ENCODE measurements around the gene CRISPLD2.

CRISPLD2 gene

GRCh38 chr16:84943620-84944019 lies 123.8 kb downstream of the CRISPLD2 start:
- TF ChIP-seq GATA2 (IDR thresholded peaks at IDR 0.05; ENCODE audit: low read depth, low read length) (no peak), GATA3 (IDR thresholded peaks at IDR 0.05; ENCODE audit: low read depth, low read length) (no peak)

DNA sequence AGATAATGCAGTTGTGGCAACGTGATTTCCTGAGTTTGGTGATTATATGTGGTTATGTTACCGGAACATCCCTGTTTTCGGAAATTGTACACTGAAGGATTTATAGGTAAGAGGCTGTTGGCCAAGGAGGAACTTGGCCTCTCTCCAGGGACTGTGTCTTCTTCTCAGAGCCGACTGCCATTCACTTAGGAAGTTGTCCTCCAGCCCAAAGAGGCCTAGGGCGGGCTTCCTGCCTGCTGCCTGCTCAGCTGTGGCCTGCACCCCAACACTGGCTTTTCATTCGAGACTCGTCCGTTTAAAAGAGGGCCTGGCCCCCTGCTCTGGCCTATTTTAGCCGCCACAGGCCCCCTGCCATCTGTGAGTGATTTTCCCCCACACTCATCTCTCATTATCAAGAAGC lies 127.2 kb downstream of the CRISPLD2 start:
- TF ChIP-seq GATA3 (IDR thresholded peaks at IDR 0.05; ENCODE audit: low read depth, low read length) (no peak), GATA2 (IDR thresholded peaks at IDR 0.05; ENCODE audit: low read depth, low read length) (no peak)

DNA sequence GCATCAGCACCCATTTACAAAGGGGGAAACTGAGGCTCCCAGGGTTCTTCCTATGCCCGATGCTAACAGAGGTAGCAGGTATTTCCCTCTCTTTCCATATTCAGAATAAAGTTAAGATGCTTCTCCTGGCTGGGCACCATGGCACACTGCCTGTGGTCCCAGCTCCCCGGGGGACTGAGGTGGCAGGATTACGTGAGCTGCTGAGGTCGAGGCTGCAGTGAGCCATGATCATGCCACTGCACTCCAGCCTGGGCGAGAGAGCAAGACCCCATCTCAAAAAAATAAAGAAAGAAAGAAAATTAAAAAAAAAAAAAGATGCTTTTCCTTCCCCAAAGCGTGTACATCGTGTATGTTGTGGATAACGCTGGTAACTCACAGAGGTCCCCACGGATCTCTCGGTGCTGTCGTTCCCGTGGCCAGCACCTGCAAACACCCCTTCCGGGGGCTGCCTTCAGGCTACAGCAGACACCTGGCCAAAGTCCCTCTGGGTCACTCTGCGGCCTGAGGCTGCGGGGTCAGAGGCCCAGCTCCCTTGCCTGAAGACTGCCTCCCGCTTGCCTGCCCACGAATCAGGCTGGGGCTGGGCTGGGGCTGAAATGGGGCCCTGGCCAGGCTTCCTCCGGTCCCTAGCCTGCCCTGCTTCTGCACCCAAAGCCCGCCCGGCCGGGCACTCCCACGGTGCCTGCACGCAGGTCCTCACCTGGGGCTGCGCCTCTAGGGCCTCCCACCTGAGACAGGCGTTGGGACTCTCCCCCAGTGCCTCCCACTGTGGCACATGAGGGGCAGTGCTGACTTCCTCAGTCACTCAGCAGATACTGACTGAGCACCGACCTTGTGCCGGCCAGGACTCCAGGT lies 128.4 kb downstream of the CRISPLD2 start:
- no peak for TF ChIP-seq GATA2 (IDR thresholded peaks at IDR 0.05; ENCODE audit: low read depth, low read length)
- no peak for TF ChIP-seq GATA3 (IDR thresholded peaks at IDR 0.05; ENCODE audit: low read depth, low read length)

GRCh38 chr16:84948851-84949610 lies 129.2 kb downstream of the CRISPLD2 start:
- TF ChIP-seq GATA2 (IDR thresholded peaks at IDR 0.05; ENCODE audit: low read depth, low read length) (no peak), GATA3 (IDR thresholded peaks at IDR 0.05; ENCODE audit: low read depth, low read length) (no peak)

DNA sequence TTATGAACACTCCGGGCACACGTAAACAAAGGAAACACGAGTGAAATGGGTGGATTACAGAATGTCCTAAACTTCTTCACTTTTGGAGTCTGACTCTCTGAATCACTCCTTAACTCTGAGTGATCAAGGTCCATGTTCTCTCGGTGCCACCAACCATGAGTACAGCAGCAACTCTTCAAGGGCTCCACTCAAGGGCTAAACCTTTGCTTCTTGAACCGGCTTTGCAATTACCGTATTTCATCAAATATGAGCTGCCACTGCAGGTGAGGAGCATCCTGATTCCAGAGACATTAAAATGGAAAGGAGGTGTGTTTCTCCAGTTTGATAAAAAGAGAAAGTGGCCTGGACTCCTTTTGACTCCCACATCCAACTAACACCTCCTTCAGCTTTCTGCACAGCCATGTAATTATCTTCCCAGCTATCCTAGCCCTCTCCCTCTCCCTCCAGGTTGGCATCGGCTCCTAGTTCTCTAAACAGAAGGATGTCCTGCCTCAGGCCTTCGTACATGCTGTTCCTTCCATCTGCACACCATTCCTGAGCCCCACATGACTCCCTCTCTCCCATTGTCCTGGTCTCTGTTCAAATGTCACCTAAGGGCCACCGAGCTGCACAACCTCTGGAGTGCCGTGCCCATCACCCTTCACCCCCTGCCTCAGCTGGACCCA lies 130.1 kb downstream of the CRISPLD2 start:
- TF ChIP-seq GATA2 (IDR thresholded peaks at IDR 0.05; ENCODE audit: low read depth, low read length) (no peak), GATA3 (IDR thresholded peaks at IDR 0.05; ENCODE audit: low read depth, low read length) (no peak)

DNA sequence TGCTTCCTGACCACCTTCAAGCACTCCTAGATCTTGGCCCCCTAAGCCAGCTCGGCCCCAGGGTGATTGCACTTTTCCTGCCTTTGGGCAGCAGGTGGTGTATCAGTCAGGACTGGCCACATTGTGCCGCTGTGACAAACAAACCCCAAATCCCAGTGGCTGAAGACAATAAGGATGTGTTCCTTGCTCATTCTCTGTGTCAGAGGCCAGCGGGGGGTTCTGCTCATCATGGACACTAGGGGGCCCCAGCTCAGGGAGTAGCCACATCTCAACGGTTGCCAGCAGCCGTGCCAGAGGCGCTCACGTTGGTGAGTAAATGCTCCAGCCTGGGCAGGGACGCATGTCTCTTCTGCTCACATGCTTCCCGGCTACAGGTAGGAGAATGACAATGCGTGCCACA lies 131.1 kb downstream of the CRISPLD2 start:
- TF ChIP-seq GATA3 (IDR thresholded peaks at IDR 0.05; ENCODE audit: low read depth, low read length) (no peak), GATA2 (IDR thresholded peaks at IDR 0.05; ENCODE audit: low read depth, low read length) (no peak)

DNA sequence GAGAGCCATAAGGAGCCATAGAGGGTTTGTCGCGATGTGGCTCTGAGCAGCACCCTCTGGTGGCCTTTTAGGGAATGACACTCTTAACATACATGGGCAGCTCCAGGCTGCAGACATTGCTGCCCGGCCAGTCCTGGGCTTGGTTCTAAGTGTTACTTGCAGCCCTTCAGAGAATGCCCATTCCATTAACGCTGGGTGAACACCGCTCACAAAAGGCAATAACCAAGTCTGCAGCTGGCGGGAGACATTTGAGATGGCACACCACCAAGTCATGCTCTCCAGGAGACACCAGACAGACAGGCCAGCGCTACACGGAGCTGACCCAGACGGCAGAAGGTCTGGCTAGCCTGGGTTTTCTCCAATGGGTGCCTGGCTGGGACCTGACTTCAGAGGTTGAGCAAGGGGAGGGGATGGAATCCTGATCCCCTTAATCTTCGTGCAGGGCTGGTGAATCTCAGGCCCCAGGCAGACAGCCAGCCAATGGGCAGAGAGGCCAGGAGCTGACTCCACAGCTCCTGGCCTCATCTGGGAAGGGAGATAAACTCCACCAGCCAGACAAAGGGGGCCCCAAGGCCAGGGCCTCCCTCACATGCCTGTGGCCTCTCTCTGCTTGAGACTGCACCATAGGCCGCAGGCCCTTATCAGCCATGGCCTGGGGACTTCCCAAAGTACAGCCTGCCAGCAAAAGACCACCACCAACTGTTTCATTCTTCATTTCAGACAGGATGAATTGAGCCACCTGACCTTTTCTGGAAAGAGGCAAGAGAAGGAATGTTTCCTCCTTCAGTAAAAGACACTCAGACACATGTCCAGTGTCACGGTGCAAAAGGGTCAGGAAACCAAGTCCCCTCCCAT lies 132.8 kb downstream of the CRISPLD2 start:
- TF ChIP-seq GATA3 (IDR thresholded peaks at IDR 0.05; ENCODE audit: low read depth, low read length) = no peak
- TF ChIP-seq GATA2 (IDR thresholded peaks at IDR 0.05; ENCODE audit: low read depth, low read length) = peak; percentile 64

GRCh38 chr16:84953190-84953746 lies 133.5 kb downstream of the CRISPLD2 start:
- TF ChIP-seq GATA3 (IDR thresholded peaks at IDR 0.05; ENCODE audit: low read depth, low read length) (no peak), GATA2 (IDR thresholded peaks at IDR 0.05; ENCODE audit: low read depth, low read length) (no peak)

GRCh38 chr16:84955427-84955826 lies 135.6 kb downstream of the CRISPLD2 start:
- no peak for TF ChIP-seq GATA3 (IDR thresholded peaks at IDR 0.05; ENCODE audit: low read depth, low read length)

DNA sequence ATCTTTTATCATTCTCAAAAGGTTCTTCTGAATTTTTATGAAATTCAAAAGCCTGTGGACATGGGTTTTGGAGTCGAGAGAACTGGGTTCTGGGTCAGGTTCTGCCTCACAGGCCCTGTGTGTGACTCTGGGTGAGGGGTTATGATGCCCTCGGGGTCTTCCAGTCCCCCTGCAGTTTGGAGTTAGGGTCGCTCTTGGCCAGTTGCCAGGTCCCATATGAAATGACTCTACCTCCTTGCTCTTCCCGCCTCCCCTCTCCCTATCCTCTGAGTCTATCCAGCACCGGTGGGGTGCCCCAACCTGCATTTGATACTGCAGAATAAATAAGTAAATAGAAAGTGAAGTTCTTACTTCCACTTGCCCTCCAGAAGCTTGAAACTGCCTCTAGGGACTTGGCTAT lies 137.4 kb downstream of the CRISPLD2 start:
- TF ChIP-seq GATA3 (IDR thresholded peaks at IDR 0.05; ENCODE audit: low read depth, low read length) = no peak
- no peak for TF ChIP-seq GATA2 (IDR thresholded peaks at IDR 0.05; ENCODE audit: low read depth, low read length)

DNA sequence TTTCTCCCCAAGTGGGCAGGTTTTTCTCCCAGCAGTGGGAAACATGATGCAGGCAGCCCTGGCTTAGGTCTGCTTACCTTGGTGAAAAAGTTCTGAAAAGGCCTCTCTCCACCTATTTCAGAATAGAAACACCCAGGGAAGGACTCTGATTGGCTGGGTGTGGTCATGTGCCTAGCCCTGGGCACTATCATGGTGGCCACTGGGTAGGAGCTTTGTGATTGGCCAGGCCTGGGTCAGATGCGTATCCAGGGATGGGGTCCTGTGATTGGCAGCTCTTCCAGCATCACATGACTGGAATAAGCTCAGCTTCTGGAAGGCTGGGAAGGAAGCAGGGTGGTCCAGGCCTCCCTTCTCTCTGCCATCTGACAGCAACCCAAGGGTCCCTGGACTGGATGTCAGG lies 138.0 kb downstream of the CRISPLD2 start:
- no peak for TF ChIP-seq GATA3 (IDR thresholded peaks at IDR 0.05; ENCODE audit: low read depth, low read length)
- no peak for TF ChIP-seq GATA2 (IDR thresholded peaks at IDR 0.05; ENCODE audit: low read depth, low read length)
